ENCODE data around the gene CALR3.

GRCh38 chr19:16446108-16446723, 49.8 kb downstream of the CALR3 start:
- TF ChIP-seq CTCF (IDR thresholded peaks at IDR 0.05) (no peak), ZFX (IDR thresholded peaks at IDR 0.05; ENCODE audit: borderline replicate concordance) (no peak)

Data from 22Rv1 (cell line).